Measurements from ENCODE around the gene MSI2.

DNA sequence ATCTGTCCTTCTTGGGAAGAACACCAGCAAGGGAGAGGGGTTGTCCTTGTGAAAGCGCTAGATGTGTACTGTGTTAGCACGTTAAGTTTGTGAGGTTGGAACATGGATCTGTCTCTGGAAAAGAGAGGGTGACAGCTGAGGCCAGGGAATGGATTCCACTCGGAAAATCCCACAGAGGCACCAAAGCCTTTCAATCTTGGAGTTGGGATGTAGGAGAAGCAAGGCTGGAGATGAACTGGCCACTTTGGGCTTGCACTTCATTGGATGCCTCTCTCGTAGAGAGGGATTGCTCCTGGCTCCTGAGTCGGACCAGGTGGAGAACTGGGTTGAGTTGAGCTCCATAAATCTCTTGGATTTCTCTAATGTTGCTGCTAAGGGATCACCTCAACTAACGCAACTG is 421.5 kb downstream of the MSI2 start:
- TF ChIP-seq TAF1 (IDR thresholded peaks at IDR 0.05; ENCODE audit: borderline replicate concordance, low read depth, low read length) (no peak), POLR2A (IDR thresholded peaks at IDR 0.05; ENCODE audit: low read depth, low read length) (no peak)
